ENCODE data around the gene CES4A.

- TF ChIP-seq, protein P1, sequence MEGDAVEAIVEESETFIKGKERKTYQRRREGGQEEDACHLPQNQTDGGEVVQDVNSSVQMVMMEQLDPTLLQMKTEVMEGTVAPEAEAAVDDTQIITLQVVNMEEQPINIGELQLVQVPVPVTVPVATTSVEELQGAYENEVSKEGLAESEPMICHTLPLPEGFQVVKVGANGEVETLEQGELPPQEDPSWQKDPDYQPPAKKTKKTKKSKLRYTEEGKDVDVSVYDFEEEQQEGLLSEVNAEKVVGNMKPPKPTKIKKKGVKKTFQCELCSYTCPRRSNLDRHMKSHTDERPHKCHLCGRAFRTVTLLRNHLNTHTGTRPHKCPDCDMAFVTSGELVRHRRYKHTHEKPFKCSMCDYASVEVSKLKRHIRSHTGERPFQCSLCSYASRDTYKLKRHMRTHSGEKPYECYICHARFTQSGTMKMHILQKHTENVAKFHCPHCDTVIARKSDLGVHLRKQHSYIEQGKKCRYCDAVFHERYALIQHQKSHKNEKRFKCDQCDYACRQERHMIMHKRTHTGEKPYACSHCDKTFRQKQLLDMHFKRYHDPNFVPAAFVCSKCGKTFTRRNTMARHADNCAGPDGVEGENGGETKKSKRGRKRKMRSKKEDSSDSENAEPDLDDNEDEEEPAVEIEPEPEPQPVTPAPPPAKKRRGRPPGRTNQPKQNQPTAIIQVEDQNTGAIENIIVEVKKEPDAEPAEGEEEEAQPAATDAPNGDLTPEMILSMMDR (optimal IDR thresholded peaks at IDR 0.05 in 1 of 3, IDR thresholded peaks at IDR 0.05 in 1 of 3, conservative IDR thresholded peaks at IDR 0.05 in 1 of 3; ENCODE audit: extremely low read depth in 1 of 3, insufficient read depth in 2 of 3, low read length in 3 of 3) = no peak
- no peak for TF ChIP-seq EZH2 (IDR thresholded peaks at IDR 0.05; ENCODE audit: low read length)
Measured at GRCh38 chr16:67009158-67009557, 20.8 kb downstream of the CES4A start.
